ENCODE data around the gene GJC2.
"Not testable (repeated sequence)": the region's sequence is repeated elsewhere in the genome, so short reads cannot be mapped to it uniquely, and the experiment has no call there.

Gene GJC2

GRCh38 chr1:228173528-228174481 is 24.1 kb downstream of the GJC2 start:
- not testable (repeated sequence) for DNase-seq (ENCODE audit: low spot score)

- DNase-seq (ENCODE audit: low spot score), result no peak
Measured at GRCh38 chr1:228174482-228175315, 25.0 kb downstream of the GJC2 start.

GRCh38 chr1:228175316-228176023 is 25.7 kb downstream of the GJC2 start:
- DNase-seq (ENCODE audit: low spot score), result no peak

GRCh38 chr1:228176024-228176395 is 26.3 kb downstream of the GJC2 start:
- no peak for DNase-seq (ENCODE audit: low spot score)

GRCh38 chr1:228176461-228177182 is 26.9 kb downstream of the GJC2 start:
- no peak for DNase-seq (ENCODE audit: low spot score)

- no peak for DNase-seq (ENCODE audit: low spot score)
Measured at GRCh38 chr1:228177183-228177475, 27.4 kb downstream of the GJC2 start.

GRCh38 chr1:228177721-228178710 is 28.3 kb downstream of the GJC2 start:
- DNase-seq (ENCODE audit: low spot score), result no peak

GRCh38 chr1:228178737-228179684 is 29.3 kb downstream of the GJC2 start:
- no peak for DNase-seq (ENCODE audit: low spot score)

- DNase-seq (ENCODE audit: low spot score), result no peak
Measured at GRCh38 chr1:228180271-228180958, 30.7 kb downstream of the GJC2 start.

- DNase-seq (ENCODE audit: low spot score), result no peak
Measured at GRCh38 chr1:228180959-228181644, 31.4 kb downstream of the GJC2 start.

GRCh38 chr1:228181645-228182034 is 31.9 kb downstream of the GJC2 start:
- DNase-seq (ENCODE audit: low spot score), result no peak

- DNase-seq (ENCODE audit: low spot score), result no peak
Measured at GRCh38 chr1:228182296-228183030, 32.7 kb downstream of the GJC2 start.

- no peak for DNase-seq (ENCODE audit: low spot score)
Measured at GRCh38 chr1:228184152-228184551, 34.4 kb downstream of the GJC2 start.

- no peak for DNase-seq (ENCODE audit: low spot score)
Measured at GRCh38 chr1:228185641-228185965, 35.9 kb downstream of the GJC2 start.

- DNase-seq (ENCODE audit: low spot score), result not testable (repeated sequence)
Measured at GRCh38 chr1:228188249-228188648, 38.5 kb downstream of the GJC2 start.

- DNase-seq (ENCODE audit: low spot score), result no peak
Measured at GRCh38 chr1:228190182-228190581, 40.5 kb downstream of the GJC2 start.

- no peak for DNase-seq (ENCODE audit: low spot score)
Measured at GRCh38 chr1:228190778-228191177, 41.0 kb downstream of the GJC2 start.

- no peak for DNase-seq (ENCODE audit: low spot score)
Measured at GRCh38 chr1:228194436-228194835, 44.7 kb downstream of the GJC2 start.
